ENCODE results near the gene TBR1. TPM values are rescaled to one million over a fixed set of nuclear protein-coding genes. Genes with fewer than 3 reads are reported as not detected.

Gene TBR1
- polyA plus RNA-seq, 1 of the 3 experiments (the other 2 are of a cell fraction) = not detected

- TF ChIP-seq MXI1 (IDR thresholded peaks at IDR 0.05; ENCODE audit: low read depth, low read length) (no peak), EZH2phosphoT487 (IDR thresholded peaks at IDR 0.05; ENCODE audit: borderline replicate concordance, low read depth) (no peak), GATA2 (CRISPR knock-in tag; IDR thresholded peaks at IDR 0.05) (no peak), MEF2A (IDR thresholded peaks at IDR 0.05; ENCODE audit: borderline replicate concordance, low read depth) (no peak), FOXJ3 (CRISPR knock-in tag; IDR thresholded peaks at IDR 0.05) (no peak), PBX3 (IDR thresholded peaks at IDR 0.05) (no peak), TEAD4 (IDR thresholded peaks at IDR 0.05; ENCODE audit: borderline replicate concordance, insufficient read depth) (no peak), RAD21 (IDR thresholded peaks at IDR 0.05; ENCODE audit: low read length) (no peak), ZBTB33 (IDR thresholded peaks at IDR 0.05; ENCODE audit: borderline replicate concordance, low read depth) (no peak), CHD2 (IDR thresholded peaks at IDR 0.05; ENCODE audit: low read length, partially characterized antibody) (no peak)
Measured at GRCh38 chr2:161422816-161423403, 6.8 kb downstream of the TBR1 start (continued).

- POLR2A ChIA-PET = no interaction called here
- H3K4me2 ChIP-seq = peak overlapping the region; percentile 35
- TF ChIP-seq EP300 (IDR thresholded peaks at IDR 0.05; ENCODE audit: borderline replicate concordance in 1 of 2, low read depth in 1 of 2, low read length in 1 of 2) = no peak
- no peak for TF ChIP-seq FOXM1 (IDR thresholded peaks at IDR 0.05; ENCODE audit: low read depth)
- TF ChIP-seq TEAD4 (IDR thresholded peaks at IDR 0.05; ENCODE audit: borderline replicate concordance, insufficient read depth) = no peak
- TF ChIP-seq GABPA (IDR thresholded peaks at IDR 0.05; ENCODE audit: low read depth) = no peak
- TF ChIP-seq USF2 (IDR thresholded peaks at IDR 0.05; ENCODE audit: borderline replicate concordance, low read depth, low read length) = no peak
- TF ChIP-seq FOXJ3 (CRISPR knock-in tag; IDR thresholded peaks at IDR 0.05) = no peak
- no peak for TF ChIP-seq YY1 (IDR thresholded peaks at IDR 0.05; ENCODE audit: low read depth)
- no peak for TF ChIP-seq RFX5 (IDR thresholded peaks at IDR 0.05; ENCODE audit: low read length)
- CTCF ChIA-PET = interaction anchor here (1.0 to 1.3 kb wide), 4 partner anchors 9 to 117 kb away, joined by 3 to 4 read pairs (median 3); no protein-coding TSS in a partner anchor
- no peaks in the 10 kb centered on the region for H3K79me2 ChIP-seq (ENCODE audit: insufficient read depth)
- peaks cover 0 to 9% of the 10 kb centered on the region in 2 experiments; a peak in 1 of 4 replicates for H3K4me1 ChIP-seq (ENCODE audit: control insufficient read depth in 1 of 2, insufficient read depth in 2 of 2, low read depth in 1 of 2, low read length in 1 of 2)
- no peak overlapping the region for H3K27ac ChIP-seq (ENCODE audit: low read depth in 2 of 2, low read length in 1 of 2)
- no peak overlapping the region for H3K9ac ChIP-seq
- no peaks in the 10 kb centered on the region for H3K9me3 ChIP-seq
- peaks cover 59% of the 10 kb centered on the region for H3K27me3 ChIP-seq (ENCODE audit: insufficient read depth)
- peak; percentile 73 for DNase-seq
- H4K20me1 ChIP-seq (ENCODE audit: insufficient read depth) = no peaks in the 10 kb centered on the region
- H3K36me3 ChIP-seq (replicated peaks in 1 of 2; ENCODE audit: control insufficient read depth in 1 of 2, insufficient read depth in 2 of 2, low read length in 1 of 2) = no peaks in the 10 kb centered on the region
- no peaks in the 10 kb centered on the region for H3F3A ChIP-seq (replicated peaks; ENCODE audit: insufficient read depth)
- WGBS (ENCODE audit: low lambda C conversion rate) = 19% methylated on average over 60 of the region's 125 CpGs
- no peaks in the 10 kb centered on the region for H3K9me2 ChIP-seq
- H3K4me3 ChIP-seq (ENCODE audit: low read depth in 2 of 2, low read length in 1 of 2) = peak overlapping the region; percentile 34 to 36; a peak in 3 of 4 replicates
- peak overlapping the region; percentile 75; the same call in 1 of the 2 replicates for H2AFZ ChIP-seq (ENCODE audit: low read depth)
Measured at GRCh38 chr2:161423421-161424393, 7.6 kb downstream of the TBR1 start.
